ENCODE data around the gene NRIP2. TPM values are rescaled to one million over a fixed set of nuclear protein-coding genes. Genes with fewer than 3 reads are reported as not detected.

NRIP2 gene
- total and polyA plus RNA-seq, 2 donors (not counting 3 experiments of a cell fraction or from before 2014, with no cell fraction given) = not detected

GRCh38 chr12:2845280-2845679, 10.4 kb upstream of the NRIP2 start:
- peak; percentile 94 for FAIRE-seq
- H3K27ac ChIP-seq (ENCODE audit: insufficient read depth, low read depth, low read length) = peak overlapping the region; percentile 75

More at GRCh38 chr12:2845280-2845679, 10.4 kb upstream of the NRIP2 start:
- H3K9ac ChIP-seq (replicated peaks; ENCODE audit: extremely low read depth, insufficient read depth, low read length) = peak overlapping the region; percentile 30
- no peaks in the 10 kb centered on the region for H3K36me3 ChIP-seq (ENCODE audit: control insufficient read depth in 2 of 2, extremely low read depth in 1 of 2, insufficient read depth in 2 of 2, low read length in 2 of 2)
- H3K79me2 ChIP-seq (ENCODE audit: control insufficient read depth, insufficient read depth, low read length) = no peaks in the 10 kb centered on the region
- CTCF ChIA-PET = interaction anchor here (0.7 to 3.0 kb wide), 21 partner anchors 9 to 216 kb away, joined by 3 to 26 read pairs (median 4); partner anchors contain the start of genes ITFG2, NRIP2 and TULP3
- TF ChIP-seq CTCF (IDR thresholded peaks at IDR 0.05; ENCODE audit: extremely low read depth in 1 of 2, insufficient read depth in 1 of 2, low read depth in 1 of 2, low read length in 2 of 2) = no peak
- TF ChIP-seq EZH2 (IDR thresholded peaks at IDR 0.05; ENCODE audit: borderline replicate concordance, low read depth, low read length, severe bottlenecking) = no peak
- peak; percentile 49 for TF ChIP-seq POLR2AphosphoS5 (IDR thresholded peaks at IDR 0.05; ENCODE audit: insufficient read depth, low read depth, low read length)
- peak; percentile 65 for TF ChIP-seq POLR2A (IDR thresholded peaks at IDR 0.05; ENCODE audit: low read depth, low read length)
- no peaks in the 10 kb centered on the region for H3K9me1 ChIP-seq (replicated peaks; ENCODE audit: control insufficient read depth, extremely low read depth, insufficient read depth, low read length)
- no TSS peak for BruUV-seq (replicated peaks)
- no peaks in the 10 kb centered on the region for H3K9me3 ChIP-seq (replicated peaks; ENCODE audit: control insufficient read depth, insufficient read depth, low read length)
- POLR2A ChIA-PET = interaction anchor here (1.1 kb wide), 1 partner anchor 32 kb away, joined by 3 read pairs; the partner anchor contains the start of gene ITFG2
- no peak overlapping the region for H3K4me3 ChIP-seq (replicated peaks in 1 of 3; ENCODE audit: insufficient read depth in 1 of 3, low read depth in 1 of 3, low read length in 3 of 3)
- intact Hi-C loops (cut with micrococcal nuclease) (loop anchor here (1.0 to 5.0 kb wide), 2 partner anchors 33 to 112 kb away; partner anchors contain the start of genes ITFG2 and TEAD4), dilution Hi-C loops (cut with MboI; ENCODE audit: extremely low pct_ligation_motif_present, low sequenced_read_pairs) (no loop called here)
- peak; percentile 74 for DNase-seq (ENCODE audit: low read depth, low spot score)
- H3K4me1 ChIP-seq (ENCODE audit: control insufficient read depth, extremely low read depth, insufficient read depth, low read length) = peaks cover 23% of the 10 kb centered on the region
- H4K20me1 ChIP-seq (replicated peaks; ENCODE audit: control insufficient read depth, extremely low read depth, insufficient read depth, low read length) = no peaks in the 10 kb centered on the region
- no peaks in the 10 kb centered on the region for H3K27me3 ChIP-seq (ENCODE audit: control insufficient read depth in 2 of 2, insufficient read depth in 2 of 2, low read length in 2 of 2)
- H3K4me2 ChIP-seq (ENCODE audit: insufficient read depth, low read length) = peak overlapping the region; percentile 53
- peak overlapping the region; percentile 68 for H2AFZ ChIP-seq (ENCODE audit: low read depth, low read length)

All from endothelial cell of umbilical vein (primary cell).